ENCODE results near the gene SFXN2. TPM values are rescaled to one million over a fixed set of nuclear protein-coding genes. Genes with fewer than 3 reads are reported as not detected.

SFXN2 gene
- total RNA-seq, 1 donor from 2014 or later, result 36.8 TPM

DNA sequence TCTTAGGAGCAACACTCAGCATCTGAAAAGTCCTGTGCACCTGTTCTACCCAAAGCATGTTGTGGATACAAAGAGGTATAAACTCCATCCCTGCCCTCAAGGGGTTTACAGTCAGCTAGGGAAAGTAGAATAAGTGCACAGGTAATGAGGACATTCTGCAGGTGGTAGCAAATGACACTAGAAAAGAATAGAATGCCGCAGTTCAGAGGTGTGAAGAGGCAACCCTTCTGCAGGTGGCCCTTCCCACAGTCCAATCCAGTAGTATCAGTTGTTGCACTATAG, 66.0 kb downstream of the SFXN2 start:
- H3K36me3 Mint-ChIP-seq, result no peaks in the 10 kb centered on the region
- TF ChIP-seq, protein P1, sequence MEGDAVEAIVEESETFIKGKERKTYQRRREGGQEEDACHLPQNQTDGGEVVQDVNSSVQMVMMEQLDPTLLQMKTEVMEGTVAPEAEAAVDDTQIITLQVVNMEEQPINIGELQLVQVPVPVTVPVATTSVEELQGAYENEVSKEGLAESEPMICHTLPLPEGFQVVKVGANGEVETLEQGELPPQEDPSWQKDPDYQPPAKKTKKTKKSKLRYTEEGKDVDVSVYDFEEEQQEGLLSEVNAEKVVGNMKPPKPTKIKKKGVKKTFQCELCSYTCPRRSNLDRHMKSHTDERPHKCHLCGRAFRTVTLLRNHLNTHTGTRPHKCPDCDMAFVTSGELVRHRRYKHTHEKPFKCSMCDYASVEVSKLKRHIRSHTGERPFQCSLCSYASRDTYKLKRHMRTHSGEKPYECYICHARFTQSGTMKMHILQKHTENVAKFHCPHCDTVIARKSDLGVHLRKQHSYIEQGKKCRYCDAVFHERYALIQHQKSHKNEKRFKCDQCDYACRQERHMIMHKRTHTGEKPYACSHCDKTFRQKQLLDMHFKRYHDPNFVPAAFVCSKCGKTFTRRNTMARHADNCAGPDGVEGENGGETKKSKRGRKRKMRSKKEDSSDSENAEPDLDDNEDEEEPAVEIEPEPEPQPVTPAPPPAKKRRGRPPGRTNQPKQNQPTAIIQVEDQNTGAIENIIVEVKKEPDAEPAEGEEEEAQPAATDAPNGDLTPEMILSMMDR (IDR thresholded peaks at IDR 0.05; ENCODE audit: unreplicated experiment), result no peak
- no peaks in the 10 kb centered on the region for H3K27me3 Mint-ChIP-seq (ENCODE audit: low read depth)
- no peaks in the 10 kb centered on the region for H3K9me3 Mint-ChIP-seq
- peak overlapping the region; percentile 92 for H3K27ac Mint-ChIP-seq
- peaks cover 78% of the 10 kb centered on the region for H3K4me1 Mint-ChIP-seq
- no peak for DNase-seq (ENCODE audit: low spot score in 2 of 2, unreplicated experiment in 2 of 2)
- no peak overlapping the region for H3K4me3 Mint-ChIP-seq

DNA sequence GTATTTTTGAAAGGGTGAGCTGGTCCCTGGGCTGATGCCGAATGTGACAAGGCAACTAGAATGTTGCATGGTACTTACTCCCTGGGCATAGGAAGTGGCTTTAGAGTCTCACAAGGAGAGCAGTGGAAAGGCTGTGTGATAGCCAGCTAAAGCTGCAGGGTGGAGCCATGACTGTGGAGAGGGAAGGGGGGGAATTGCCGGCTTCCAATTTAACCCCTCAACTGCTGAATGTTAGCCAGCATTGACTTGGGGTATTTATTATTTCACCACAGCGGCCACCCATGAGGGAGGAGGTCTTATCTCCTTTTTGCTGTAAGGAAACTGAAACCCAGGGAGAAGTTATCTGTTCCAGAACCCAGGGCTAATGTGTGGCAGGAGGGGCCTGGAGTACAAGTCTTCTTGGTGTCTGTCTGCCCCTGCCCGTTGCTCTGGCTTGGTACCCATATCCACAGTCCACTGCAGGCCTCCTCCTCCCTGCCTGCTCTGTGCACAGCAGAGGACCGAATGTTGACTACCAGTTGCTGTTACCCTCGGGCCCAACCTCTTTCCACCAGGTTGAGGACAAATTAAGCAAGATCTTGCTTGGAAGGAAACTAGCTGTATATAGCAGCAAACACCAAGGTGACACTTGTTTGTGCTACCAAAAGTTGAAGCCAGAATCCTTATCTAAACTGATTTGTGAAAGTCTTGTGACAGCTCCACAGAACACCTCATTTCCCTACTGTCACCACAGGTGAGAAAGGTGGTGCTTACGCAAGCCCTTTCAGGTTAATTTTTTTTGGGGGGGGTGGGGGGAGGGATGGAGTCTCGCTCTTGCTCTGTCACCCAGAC, 66.9 kb downstream of the SFXN2 start:
- H3K27me3 Mint-ChIP-seq (ENCODE audit: low read depth), result no peaks in the 10 kb centered on the region
- H3K4me3 Mint-ChIP-seq, result peak overlapping the region; percentile 18

GRCh38 chr10:102781921-102782557, 67.6 kb downstream of the SFXN2 start:
- Mint-ChIP-seq H3K9me3 (no peaks in the 10 kb centered on the region), H3K27me3 (ENCODE audit: low read depth) (no peaks in the 10 kb centered on the region), H3K4me1 (peaks cover 75% of the 10 kb centered on the region), H3K4me3 (no peak overlapping the region), H3K27ac (peak overlapping the region; percentile 94), H3K36me3 (peaks cover 2% of the 10 kb centered on the region)
- TF ChIP-seq, protein P1 (IDR thresholded peaks at IDR 0.05; ENCODE audit: unreplicated experiment), result no peak
- DNase-seq (ENCODE audit: low spot score in 2 of 2, unreplicated experiment in 2 of 2), result no peak

More for the DNA sequence above, 66.9 kb downstream of the SFXN2 start:
- peaks cover 2% of the 10 kb centered on the region for H3K36me3 Mint-ChIP-seq
- TF ChIP-seq, protein P1 (IDR thresholded peaks at IDR 0.05; ENCODE audit: unreplicated experiment), result no peak
- H3K9me3 Mint-ChIP-seq, result no peaks in the 10 kb centered on the region
- peaks cover 78% of the 10 kb centered on the region for H3K4me1 Mint-ChIP-seq
- DNase-seq (ENCODE audit: low spot score in 2 of 2, unreplicated experiment in 2 of 2), result no peak
- H3K27ac Mint-ChIP-seq, result peak overlapping the region; percentile 94

DNA sequence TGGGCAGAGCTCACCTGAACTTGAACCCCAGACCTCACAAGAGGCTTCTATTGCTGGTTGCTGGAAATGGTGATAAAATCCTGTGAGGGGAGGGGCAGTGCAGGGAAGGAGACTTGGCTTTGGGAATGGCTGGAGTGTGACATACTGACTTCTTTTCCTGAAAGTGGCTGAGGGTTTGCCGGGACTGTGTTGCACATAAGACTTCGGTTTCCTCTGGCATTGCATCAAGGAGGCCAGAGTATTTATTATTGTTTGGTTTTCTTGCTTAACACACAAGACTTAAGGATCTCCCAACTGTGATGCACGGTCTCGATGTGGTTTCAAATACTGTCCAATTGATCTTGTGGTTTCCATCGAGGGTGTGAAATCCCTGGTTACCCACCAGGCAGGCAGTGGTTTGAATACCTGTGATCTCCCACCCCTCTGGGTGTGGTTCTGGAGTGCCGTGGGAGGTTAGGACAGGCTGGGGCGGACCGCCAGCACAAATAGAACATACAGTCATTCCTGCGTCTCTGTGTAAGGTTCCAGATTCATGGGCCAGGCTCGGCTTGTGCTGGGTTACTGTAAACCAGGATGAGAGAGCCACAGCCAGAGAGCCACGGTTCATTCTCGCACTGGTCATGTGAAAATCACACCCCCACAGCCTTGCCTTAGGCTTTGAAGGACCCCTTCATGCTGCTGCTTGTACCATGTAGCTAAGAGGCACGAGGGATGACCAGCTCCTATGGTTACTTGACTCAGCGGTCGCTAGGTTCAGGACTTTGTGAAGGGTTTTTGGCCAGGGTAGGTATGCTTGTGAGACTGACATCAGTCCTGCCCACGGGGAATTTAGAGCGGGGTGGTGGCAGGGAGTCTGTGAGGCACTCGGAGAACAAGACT, 68.5 kb downstream of the SFXN2 start:
- Mint-ChIP-seq H3K4me3 (peak overlapping the region; percentile 18), H3K27me3 (ENCODE audit: low read depth) (no peaks in the 10 kb centered on the region), H3K4me1 (peaks cover 69% of the 10 kb centered on the region), H3K27ac (peak overlapping the region; percentile 94), H3K9me3 (no peaks in the 10 kb centered on the region), H3K36me3 (peaks cover 2% of the 10 kb centered on the region)
- no peak for DNase-seq (ENCODE audit: low spot score in 2 of 2, unreplicated experiment in 2 of 2)
- TF ChIP-seq, protein P1 (IDR thresholded peaks at IDR 0.05; ENCODE audit: unreplicated experiment), result no peak

DNA sequence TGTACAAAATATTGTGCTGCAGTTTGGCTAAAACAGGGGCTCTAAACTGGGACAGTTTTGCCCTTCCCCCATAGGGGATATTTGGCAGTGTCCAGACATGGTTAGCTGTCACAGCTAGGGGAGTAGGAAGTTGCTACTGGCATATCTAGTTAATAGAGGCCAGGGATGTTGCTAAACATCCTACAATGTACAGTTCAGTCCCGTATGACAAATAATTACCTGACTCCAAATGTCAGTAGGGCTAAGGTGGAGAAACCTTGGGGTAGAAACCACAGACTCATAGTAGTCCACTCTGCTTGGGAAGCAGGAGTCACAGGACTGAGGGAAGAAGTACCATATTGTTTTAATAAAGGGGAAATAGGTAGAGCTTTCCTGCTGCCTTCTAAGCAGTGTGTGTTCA, 69.1 kb downstream of the SFXN2 start:
- Mint-ChIP-seq H3K27ac (peak overlapping the region; percentile 94), H3K9me3 (no peaks in the 10 kb centered on the region)

More for the DNA sequence above, 69.1 kb downstream of the SFXN2 start:
- TF ChIP-seq, protein P1 (IDR thresholded peaks at IDR 0.05; ENCODE audit: unreplicated experiment), result no peak
- no peak for DNase-seq (ENCODE audit: low spot score in 2 of 2, unreplicated experiment in 2 of 2)
- Mint-ChIP-seq H3K4me3 (no peak overlapping the region), H3K27me3 (ENCODE audit: low read depth) (no peaks in the 10 kb centered on the region), H3K4me1 (peaks cover 63% of the 10 kb centered on the region), H3K36me3 (peaks cover 5% of the 10 kb centered on the region)
